ENCODE measurements around the gene CREG1. TPM values are rescaled to one million over a fixed set of nuclear protein-coding genes. Genes with fewer than 3 reads are reported as not detected.

CREG1 gene
- total and polyA plus RNA-seq, 8 donors: 21.4 to 48.1 (median 40.1) TPM

DNA sequence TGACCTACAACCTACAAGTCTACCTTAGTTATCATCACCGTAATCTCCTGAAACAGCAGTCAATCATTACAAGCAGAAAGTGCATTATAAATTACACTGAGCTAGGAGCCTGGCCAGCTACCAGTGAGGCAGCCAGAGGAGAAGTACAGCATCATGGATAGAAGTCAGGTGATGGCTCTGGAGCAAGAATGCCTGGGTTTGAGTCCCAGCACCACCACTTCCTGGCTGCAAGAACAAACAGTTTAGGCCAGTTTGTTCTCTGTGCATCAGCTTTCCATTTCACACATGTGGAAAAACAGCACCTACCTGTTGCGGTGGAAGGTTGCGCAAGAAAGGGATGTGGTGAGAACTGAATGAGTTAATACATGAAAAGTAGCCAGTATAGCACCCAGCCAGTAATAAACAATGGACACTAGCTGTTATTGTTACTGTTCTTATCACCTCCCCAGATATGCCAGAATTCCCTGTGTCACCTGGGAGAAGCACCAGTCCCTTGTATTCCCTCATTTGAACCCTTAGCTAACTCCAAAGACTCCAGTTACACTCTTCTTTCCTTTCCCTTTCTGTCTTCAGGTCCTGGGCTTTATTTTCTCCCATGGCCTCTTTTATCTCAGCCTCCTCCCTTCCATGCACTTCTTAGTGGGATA lies 9.0 kb downstream of the CREG1 start:
- Histone ChIP-seq H3K27ac (no peak overlapping the region), H3K4me1 (peaks cover 0 to 3% (median 0%) of the 10 kb centered on the region in 3 donors), H3K36me3 (peaks cover 0 to 19% (median 0%) of the 10 kb centered on the region in 3 donors), H3K27me3 (no peaks in the 10 kb centered on the region), H3K9me3 (no peaks in the 10 kb centered on the region), H3K4me3 (no peak overlapping the region)
- TF ChIP-seq, protein P1, sequence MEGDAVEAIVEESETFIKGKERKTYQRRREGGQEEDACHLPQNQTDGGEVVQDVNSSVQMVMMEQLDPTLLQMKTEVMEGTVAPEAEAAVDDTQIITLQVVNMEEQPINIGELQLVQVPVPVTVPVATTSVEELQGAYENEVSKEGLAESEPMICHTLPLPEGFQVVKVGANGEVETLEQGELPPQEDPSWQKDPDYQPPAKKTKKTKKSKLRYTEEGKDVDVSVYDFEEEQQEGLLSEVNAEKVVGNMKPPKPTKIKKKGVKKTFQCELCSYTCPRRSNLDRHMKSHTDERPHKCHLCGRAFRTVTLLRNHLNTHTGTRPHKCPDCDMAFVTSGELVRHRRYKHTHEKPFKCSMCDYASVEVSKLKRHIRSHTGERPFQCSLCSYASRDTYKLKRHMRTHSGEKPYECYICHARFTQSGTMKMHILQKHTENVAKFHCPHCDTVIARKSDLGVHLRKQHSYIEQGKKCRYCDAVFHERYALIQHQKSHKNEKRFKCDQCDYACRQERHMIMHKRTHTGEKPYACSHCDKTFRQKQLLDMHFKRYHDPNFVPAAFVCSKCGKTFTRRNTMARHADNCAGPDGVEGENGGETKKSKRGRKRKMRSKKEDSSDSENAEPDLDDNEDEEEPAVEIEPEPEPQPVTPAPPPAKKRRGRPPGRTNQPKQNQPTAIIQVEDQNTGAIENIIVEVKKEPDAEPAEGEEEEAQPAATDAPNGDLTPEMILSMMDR (IDR thresholded peaks at IDR 0.05): no peak
- DNase-seq (no peak), ATAC-seq (peak in 1 of 4 donors; percentile 16), FAIRE-seq (no peak)
- intact Hi-C loops (cut with DNase I): no loop called here
- WGBS, 2 donors: 84 to 88% methylated on average over 3 of the region's 3 CpGs

DNA sequence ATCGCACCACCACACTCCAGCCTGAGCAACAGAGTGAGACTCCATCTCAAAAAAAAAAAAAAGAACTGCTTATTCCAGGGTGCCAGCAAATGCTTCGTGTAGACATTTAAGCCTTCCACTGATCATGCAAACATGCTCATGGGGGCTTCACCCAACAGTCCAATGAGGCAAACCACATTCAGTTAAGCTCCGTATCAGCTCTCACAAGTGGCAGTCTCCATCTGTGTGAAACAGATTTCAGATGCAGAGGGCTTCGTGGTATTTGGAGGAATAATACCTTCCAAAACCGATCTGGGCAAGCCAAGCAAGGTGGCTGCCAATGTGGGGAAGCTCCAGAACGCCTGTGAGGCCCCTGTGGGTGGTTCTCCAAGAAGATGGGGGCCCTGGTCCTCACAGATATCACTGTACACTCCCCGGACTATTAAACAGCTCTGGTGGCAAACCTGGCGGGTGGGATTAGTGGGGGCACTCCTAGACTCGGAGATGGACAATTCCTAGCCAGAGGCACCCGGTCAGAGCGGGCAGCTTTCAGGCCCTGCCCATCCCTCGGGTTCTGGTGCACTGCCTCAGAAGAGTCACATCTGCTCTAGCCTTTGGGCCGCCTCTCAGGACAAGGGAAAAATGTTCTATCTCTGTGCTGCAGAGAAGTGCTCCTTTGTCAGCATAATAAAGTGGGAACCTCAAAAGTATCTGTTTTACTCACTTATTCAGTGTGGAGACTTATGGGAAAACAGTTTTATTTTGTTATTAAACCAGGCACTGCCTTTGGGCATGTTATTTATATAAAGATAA lies 10.2 kb downstream of the CREG1 start:
- WGBS, 2 donors: 83 to 95% methylated on average over 13 of the region's 13 CpGs

DNA sequence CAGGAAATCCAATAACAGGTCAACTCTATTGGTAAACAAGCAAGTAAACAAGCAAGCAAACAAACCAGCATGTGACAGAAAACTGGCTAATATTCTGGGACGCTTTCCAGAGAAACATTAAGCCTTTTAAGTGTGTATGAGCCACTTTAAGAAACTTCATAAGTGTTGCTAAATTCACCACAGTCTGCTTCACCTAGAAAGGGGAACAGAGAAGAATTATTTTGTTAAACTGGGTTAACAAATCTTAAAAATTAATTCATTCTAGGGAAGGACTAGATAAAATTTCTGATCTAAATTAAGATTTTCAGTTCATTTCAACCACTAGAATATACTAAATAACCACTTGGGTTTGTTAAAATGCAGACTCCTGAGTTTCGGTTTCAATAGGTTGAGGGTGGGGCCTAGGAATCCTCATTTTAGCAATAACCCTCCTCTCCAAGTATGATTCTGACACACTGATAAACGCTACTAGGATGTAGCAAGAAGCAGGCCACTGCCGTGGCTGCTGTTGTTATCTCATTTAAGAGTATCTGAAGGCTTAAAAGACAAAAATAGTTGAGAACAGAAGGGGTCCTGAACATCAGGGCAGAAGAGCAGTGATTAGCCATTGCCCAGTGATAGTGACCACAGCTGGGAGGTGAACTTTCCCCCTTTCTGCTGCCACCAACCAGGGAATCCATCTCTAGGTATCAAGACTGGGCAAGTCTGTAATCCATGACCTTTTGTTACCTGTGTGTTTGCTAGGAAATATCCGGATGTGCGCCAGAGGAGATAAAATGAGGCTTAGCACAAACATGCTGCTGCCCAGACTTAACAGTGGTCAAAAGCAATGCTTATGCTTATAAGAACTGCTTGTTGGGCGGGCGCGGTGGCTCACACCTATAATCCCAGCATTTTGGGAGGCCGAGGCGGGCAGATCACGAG lies 11.2 kb downstream of the CREG1 start:
- no peaks in the 10 kb centered on the region for H3K9me3 ChIP-seq
- WGBS, 2 donors: 80 to 89% methylated on average over 12 of the region's 12 CpGs
- no peak for FAIRE-seq
- peak in 1 of 4 donors; percentile 42 for ATAC-seq
- H3K4me3 ChIP-seq: no peak overlapping the region
- H3K36me3 ChIP-seq: peaks cover 0 to 19% (median 0%) of the 10 kb centered on the region in 3 donors
- no peaks in the 10 kb centered on the region for H3K4me1 ChIP-seq
- TF ChIP-seq, protein P1 (IDR thresholded peaks at IDR 0.05): no peak
- intact Hi-C loops (cut with DNase I): no loop called here
- H3K27me3 ChIP-seq: no peaks in the 10 kb centered on the region
- no peak for DNase-seq
- H3K27ac ChIP-seq: no peak overlapping the region

More for the DNA sequence above, 10.2 kb downstream of the CREG1 start:
- Histone ChIP-seq H3K27me3 (no peaks in the 10 kb centered on the region), H3K9me3 (no peaks in the 10 kb centered on the region), H3K4me1 (peaks cover 0 to under 1% (median 0%) of the 10 kb centered on the region in 3 donors), H3K27ac (no peak overlapping the region), H3K4me3 (no peak overlapping the region), H3K36me3 (peaks cover 0 to 19% (median 0%) of the 10 kb centered on the region in 3 donors)
- intact Hi-C loops (cut with DNase I): no loop called here
- DNase-seq (no peak), FAIRE-seq (no peak), ATAC-seq (no peak)
- TF ChIP-seq, protein P1 (IDR thresholded peaks at IDR 0.05): no peak

DNA sequence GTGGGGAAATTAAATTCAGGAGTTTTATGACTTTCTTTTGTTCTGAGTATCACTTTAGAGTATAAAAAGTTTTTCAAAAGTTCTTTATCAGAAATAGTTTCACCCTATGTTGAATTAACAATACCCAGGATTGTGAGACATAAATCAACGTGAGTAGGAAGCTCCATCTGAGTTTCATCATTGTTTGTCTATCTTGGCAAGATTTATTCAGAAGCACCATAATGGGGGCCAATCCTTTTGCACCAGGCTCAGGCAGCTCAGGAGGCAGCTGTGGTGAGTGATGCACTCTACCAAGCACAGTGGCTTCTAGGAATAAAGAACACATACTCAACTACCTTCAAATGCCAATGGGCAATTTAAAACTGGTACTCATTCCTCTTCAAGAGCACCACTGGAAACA lies 12.0 kb downstream of the CREG1 start:
- no peak for FAIRE-seq

More for the DNA sequence above, 12.0 kb downstream of the CREG1 start:
- Histone ChIP-seq H3K27ac (no peak overlapping the region), H3K4me3 (no peak overlapping the region), H3K36me3 (peaks cover 0 to 19% (median 0%) of the 10 kb centered on the region in 3 donors), H3K4me1 (no peaks in the 10 kb centered on the region), H3K27me3 (no peaks in the 10 kb centered on the region), H3K9me3 (no peaks in the 10 kb centered on the region)
- DNase-seq (no peak), ATAC-seq (no peak)
- WGBS, 2 donors: 0% methylated on average over 1 of the region's 1 CpG
- intact Hi-C loops (cut with DNase I): no loop called here
- TF ChIP-seq, protein P1 (IDR thresholded peaks at IDR 0.05): no peak
